CD14-positive monocyte (primary cell): ENCODE results near the gene LRRC28. TPM values are rescaled to one million over a fixed set of nuclear protein-coding genes. Genes with fewer than 3 reads are reported as not detected.

ENCODE experiments used
- DNase-seq, 3 donors: peaks; one replicate each; pipeline ENCODE4 v3.0.0-alpha.2; 2011 to 2022
- H2AFZ ChIP-seq: 2 replicates; pipeline ENCODE4 v1.6.0; 2012; ENCODE audit warnings: mild to moderate bottlenecking, low read depth, low read length, inconsistent platforms; ENCODE audit not compliant: insufficient read depth, poor library complexity, severe bottlenecking
- H3K27ac ChIP-seq, 2 donors: 1 replicate in 1 of 2; 2 replicates in 1 of 2; pipeline ENCODE4 v1.5.1; 2012 to 2013; ENCODE audit warnings: low read length in 2 of 2, control low read depth in 1 of 2, inconsistent platforms in 1 of 2, low read depth in 1 of 2, mild to moderate bottlenecking in 1 of 2
- H3K27me3 ChIP-seq, 2 donors: one replicate each; pipeline versions ENCODE4 v1.6.0 to v1.6.1; 2011 to 2013; ENCODE audit warnings: low read length in 2 of 2; ENCODE audit not compliant: control insufficient read depth in 2 of 2, insufficient read depth in 2 of 2
- H3K36me3 ChIP-seq, 2 donors: replicated peaks in 1 of 2; 1 replicate in 1 of 2; 2 replicates in 1 of 2; pipeline versions ENCODE4 v1.5.1 to v1.6.1; 2012 to 2013; ENCODE audit warnings: low read length in 2 of 2, control low read depth in 1 of 2, inconsistent platforms in 1 of 2, mild to moderate bottlenecking in 1 of 2; ENCODE audit not compliant: insufficient read depth in 2 of 2, control insufficient read depth in 1 of 2
- H3K4me1 ChIP-seq, 2 donors: 1 replicate in 1 of 2; 2 replicates in 1 of 2; pipeline versions ENCODE4 v1.5.1 to v1.6.1; 2012 to 2013; ENCODE audit warnings: low read length in 2 of 2, control low read depth in 1 of 2, inconsistent platforms in 1 of 2, mild to moderate bottlenecking in 1 of 2, moderate library complexity in 1 of 2; ENCODE audit not compliant: insufficient read depth in 2 of 2, control insufficient read depth in 1 of 2
- H3K4me2 ChIP-seq: replicated peaks from 2 replicates; pipeline ENCODE3; 2012; ENCODE audit warnings: low read length, moderate library complexity, mild to moderate bottlenecking; ENCODE audit not compliant: poor library complexity, severe bottlenecking; ENCODE audit errors: extremely low read depth
- H3K4me3 ChIP-seq, 3 experiments: fragments of 200-600 bp in 1 of 3; sonication (generic) in 1 of 3; replicated peaks in 1 of 3; 1 replicate in 2 of 3; 2 replicates in 1 of 3; pipeline ENCODE4 v1.5.1; 2011 to 2013; ENCODE audit warnings: low read length in 3 of 3, mild to moderate bottlenecking in 3 of 3, control low read depth in 2 of 3, low read depth in 2 of 3, inconsistent platforms in 1 of 3, moderate library complexity in 1 of 3
- H3K79me2 ChIP-seq: 2 replicates; pipeline ENCODE4 v1.6.0; 2012; ENCODE audit warnings: mild to moderate bottlenecking, control low read depth, inconsistent platforms, low read length, moderate library complexity; ENCODE audit not compliant: insufficient read depth
- H3K9ac ChIP-seq: 2 replicates; pipeline ENCODE4 v1.6.0; 2017; ENCODE audit warnings: low read length, mild to moderate bottlenecking; ENCODE audit not compliant: insufficient read depth, poor library complexity, severe bottlenecking
- H3K9me3 ChIP-seq, 2 donors: replicated peaks in 1 of 2; 1 replicate in 1 of 2; 2 replicates in 1 of 2; pipeline versions ENCODE4 v1.5.1 to v1.6.1; 2012 to 2013; ENCODE audit warnings: low read length in 2 of 2, control low read depth in 1 of 2; ENCODE audit not compliant: control insufficient read depth in 1 of 2, insufficient read depth in 1 of 2
- H4K20me1 ChIP-seq: 2 replicates; pipeline ENCODE4 v1.6.0; 2012; ENCODE audit warnings: mild to moderate bottlenecking, low read length, control low read depth, moderate library complexity; ENCODE audit not compliant: insufficient read depth
- H3K27ac Mint-ChIP-seq, 7 donors: one replicate each; pipeline ENCODE4 v1.8.0; 2020; ENCODE audit warnings: mild to moderate bottlenecking in 7 of 7, mixed read lengths in 7 of 7, moderate library complexity in 6 of 7, inconsistent platforms in 2 of 7
- H3K27me3 Mint-ChIP-seq, 3 donors: one replicate each; pipeline ENCODE4 v1.8.0; 2021 to 2022; ENCODE audit warnings: low read depth in 3 of 3, mild to moderate bottlenecking in 3 of 3, mixed read lengths in 3 of 3, moderate library complexity in 3 of 3, inconsistent platforms in 1 of 3
- H3K36me3 Mint-ChIP-seq, 2 donors: one replicate each; pipeline ENCODE4 v1.8.0; 2020; ENCODE audit warnings: mixed read lengths in 2 of 2, inconsistent platforms in 1 of 2, mild to moderate bottlenecking in 1 of 2
- H3K4me1 Mint-ChIP-seq: one replicate; pipeline ENCODE4 v1.8.0; 2020; ENCODE audit warnings: mild to moderate bottlenecking, mixed read lengths
- H3K4me3 Mint-ChIP-seq, 2 donors: one replicate each; pipeline ENCODE4 v1.8.0; 2020; ENCODE audit warnings: mild to moderate bottlenecking in 2 of 2, mixed read lengths in 2 of 2, moderate library complexity in 1 of 2
- H3K9me3 Mint-ChIP-seq, 7 donors: one replicate each; pipeline ENCODE4 v1.8.0; 2020 to 2022; ENCODE audit warnings: mixed read lengths in 7 of 7, mild to moderate bottlenecking in 6 of 7, moderate library complexity in 6 of 7, inconsistent platforms in 2 of 7
- CTCF ChIP-seq: fragments of 200-600 bp; IDR thresholded peaks from one replicate; pipeline ENCODE4 v1.8.0; 2022; ENCODE audit warnings: antibody characterized with exemption, mild to moderate bottlenecking
- WGBS: methylation state at CpG from one replicate; pipeline ENCODE4 v1.1.5; 2013; ENCODE audit warnings: missing lambda C conversion rate; ENCODE audit not compliant: insufficient coverage; 5-methylcytosine and 5-hydroxymethylcytosine counted together
- intact Hi-C, 2 donors: fragments of 100-400 bp; cut with micrococcal nuclease; formaldehyde crosslinking; loops; one replicate each; pipeline versions ENCODE4 v1.15.0 to v1.15.1; 2023
- polyA plus RNA-seq, 3 donors: library from polyadenylated mRNA; depleted of rRNA in 1 of 3; unstranded in 2 of 3; stranded (reverse) in 1 of 3; fragments of 300-500 nt in 2 of 3; fragments of >200 nt in 1 of 3; fragmentation: Illumina TruSeq in 2 of 3; gene quantifications; 1 replicate in 2 of 3; 2 replicates in 1 of 3; pipeline ENCODE4 v1.2.3, GENCODE V29; 2012 to 2021

The LRRC28 gene
- polyA plus RNA-seq, 3 donors: 18.6 to 25.3 (median 19.8) TPM

- H3K27ac ChIP-seq: no peak overlapping the region
- H3K79me2 ChIP-seq: no peaks in the 10 kb centered on the region
- H2AFZ ChIP-seq: no peak overlapping the region
- H4K20me1 ChIP-seq: no peaks in the 10 kb centered on the region
- Mint-ChIP-seq H3K36me3 (peaks cover 5 to 7% of the 10 kb centered on the region in 2 donors), H3K4me3 (no peak overlapping the region), H3K27ac (no peak overlapping the region), H3K4me1 (no peaks in the 10 kb centered on the region), H3K27me3 (peaks cover 0 to 3% (median under 1%) of the 10 kb centered on the region in 3 donors), H3K9me3 (no peaks in the 10 kb centered on the region)
- no peaks in the 10 kb centered on the region for H3K9me3 ChIP-seq
- 100% methylated on average over 2 of the region's 3 CpGs for WGBS
- intact Hi-C loops: no loop called here
- no peak overlapping the region for H3K4me2 ChIP-seq
- no peak overlapping the region for H3K4me3 ChIP-seq
- peaks cover 0 to 5% of the 10 kb centered on the region in 2 donors for H3K36me3 ChIP-seq
- H3K9ac ChIP-seq: no peak overlapping the region
- H3K27me3 ChIP-seq: no peaks in the 10 kb centered on the region
- DNase-seq: no peak
- no peak for TF ChIP-seq CTCF
- H3K4me1 ChIP-seq: no peaks in the 10 kb centered on the region
Measured at GRCh38 chr15:99228120-99228770, 23.0 kb upstream of the LRRC28 start.

GRCh38 chr15:99230867-99231266 is 20.4 kb upstream of the LRRC28 start:
- Mint-ChIP-seq H3K36me3 (peaks cover 5 to 6% of the 10 kb centered on the region in 2 donors), H3K27ac (no peak overlapping the region), H3K4me3 (no peak overlapping the region), H3K27me3 (peaks cover 0 to 3% (median 0%) of the 10 kb centered on the region in 3 donors), H3K4me1 (peaks cover 3% of the 10 kb centered on the region), H3K9me3 (no peaks in the 10 kb centered on the region)
- Histone ChIP-seq H3K36me3 (peaks cover 0 to 5% of the 10 kb centered on the region in 2 donors), H3K27me3 (no peaks in the 10 kb centered on the region), H3K79me2 (no peaks in the 10 kb centered on the region), H3K4me2 (no peak overlapping the region), H2AFZ (no peak overlapping the region), H3K4me1 (no peaks in the 10 kb centered on the region), H3K9ac (no peak overlapping the region), H3K27ac (no peak overlapping the region), H3K4me3 (no peak overlapping the region), H4K20me1 (no peaks in the 10 kb centered on the region), H3K9me3 (no peaks in the 10 kb centered on the region)
- intact Hi-C loops: no loop called here
- no peak for DNase-seq
- TF ChIP-seq CTCF: no peak
- no CpG with 5 or more reads among the region's 4 CpGs for WGBS
